Measurements from ENCODE around the gene PKD1.
"Not testable (repeated sequence)": the region's sequence is repeated elsewhere in the genome, so short reads cannot be mapped to it uniquely, and the experiment has no call there.

DNA sequence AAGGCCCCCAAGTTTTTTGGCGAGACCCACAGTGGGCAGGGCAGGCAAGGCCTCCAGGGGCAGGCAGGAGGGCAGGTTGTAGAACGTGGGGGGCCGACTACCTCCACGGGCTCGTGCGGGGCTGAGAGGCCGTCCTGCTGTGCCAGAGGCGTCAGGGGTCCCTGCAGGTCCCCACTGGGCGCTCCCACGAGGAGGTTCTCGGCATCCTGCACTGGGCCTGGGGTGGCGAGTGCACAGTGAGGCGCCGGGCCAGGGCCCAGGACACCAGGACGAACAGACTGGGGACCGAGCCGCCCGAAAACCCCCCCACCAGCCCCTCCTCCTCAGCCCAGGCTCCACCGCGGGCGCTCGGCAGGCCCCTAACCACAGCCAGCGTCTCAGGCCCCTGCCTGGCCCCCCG, 19.3 kb downstream of the PKD1 start:
- TF ChIP-seq, protein P1, sequence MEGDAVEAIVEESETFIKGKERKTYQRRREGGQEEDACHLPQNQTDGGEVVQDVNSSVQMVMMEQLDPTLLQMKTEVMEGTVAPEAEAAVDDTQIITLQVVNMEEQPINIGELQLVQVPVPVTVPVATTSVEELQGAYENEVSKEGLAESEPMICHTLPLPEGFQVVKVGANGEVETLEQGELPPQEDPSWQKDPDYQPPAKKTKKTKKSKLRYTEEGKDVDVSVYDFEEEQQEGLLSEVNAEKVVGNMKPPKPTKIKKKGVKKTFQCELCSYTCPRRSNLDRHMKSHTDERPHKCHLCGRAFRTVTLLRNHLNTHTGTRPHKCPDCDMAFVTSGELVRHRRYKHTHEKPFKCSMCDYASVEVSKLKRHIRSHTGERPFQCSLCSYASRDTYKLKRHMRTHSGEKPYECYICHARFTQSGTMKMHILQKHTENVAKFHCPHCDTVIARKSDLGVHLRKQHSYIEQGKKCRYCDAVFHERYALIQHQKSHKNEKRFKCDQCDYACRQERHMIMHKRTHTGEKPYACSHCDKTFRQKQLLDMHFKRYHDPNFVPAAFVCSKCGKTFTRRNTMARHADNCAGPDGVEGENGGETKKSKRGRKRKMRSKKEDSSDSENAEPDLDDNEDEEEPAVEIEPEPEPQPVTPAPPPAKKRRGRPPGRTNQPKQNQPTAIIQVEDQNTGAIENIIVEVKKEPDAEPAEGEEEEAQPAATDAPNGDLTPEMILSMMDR (IDR thresholded peaks at IDR 0.05; ENCODE audit: poor library complexity, severe bottlenecking): not testable (repeated sequence)
- not testable (repeated sequence) for TF ChIP-seq POLR2AphosphoS5 (IDR thresholded peaks at IDR 0.05); EZH2 (IDR thresholded peaks at IDR 0.05; ENCODE audit: borderline replicate concordance, insufficient read depth, low read length, poor library complexity, severe bottlenecking); EP300 (conservative IDR thresholded peaks at IDR 0.05; ENCODE audit: poor library complexity, severe bottlenecking); TAF1 (IDR thresholded peaks at IDR 0.05; ENCODE audit: low read depth)
- TF ChIP-seq, protein P2, sequence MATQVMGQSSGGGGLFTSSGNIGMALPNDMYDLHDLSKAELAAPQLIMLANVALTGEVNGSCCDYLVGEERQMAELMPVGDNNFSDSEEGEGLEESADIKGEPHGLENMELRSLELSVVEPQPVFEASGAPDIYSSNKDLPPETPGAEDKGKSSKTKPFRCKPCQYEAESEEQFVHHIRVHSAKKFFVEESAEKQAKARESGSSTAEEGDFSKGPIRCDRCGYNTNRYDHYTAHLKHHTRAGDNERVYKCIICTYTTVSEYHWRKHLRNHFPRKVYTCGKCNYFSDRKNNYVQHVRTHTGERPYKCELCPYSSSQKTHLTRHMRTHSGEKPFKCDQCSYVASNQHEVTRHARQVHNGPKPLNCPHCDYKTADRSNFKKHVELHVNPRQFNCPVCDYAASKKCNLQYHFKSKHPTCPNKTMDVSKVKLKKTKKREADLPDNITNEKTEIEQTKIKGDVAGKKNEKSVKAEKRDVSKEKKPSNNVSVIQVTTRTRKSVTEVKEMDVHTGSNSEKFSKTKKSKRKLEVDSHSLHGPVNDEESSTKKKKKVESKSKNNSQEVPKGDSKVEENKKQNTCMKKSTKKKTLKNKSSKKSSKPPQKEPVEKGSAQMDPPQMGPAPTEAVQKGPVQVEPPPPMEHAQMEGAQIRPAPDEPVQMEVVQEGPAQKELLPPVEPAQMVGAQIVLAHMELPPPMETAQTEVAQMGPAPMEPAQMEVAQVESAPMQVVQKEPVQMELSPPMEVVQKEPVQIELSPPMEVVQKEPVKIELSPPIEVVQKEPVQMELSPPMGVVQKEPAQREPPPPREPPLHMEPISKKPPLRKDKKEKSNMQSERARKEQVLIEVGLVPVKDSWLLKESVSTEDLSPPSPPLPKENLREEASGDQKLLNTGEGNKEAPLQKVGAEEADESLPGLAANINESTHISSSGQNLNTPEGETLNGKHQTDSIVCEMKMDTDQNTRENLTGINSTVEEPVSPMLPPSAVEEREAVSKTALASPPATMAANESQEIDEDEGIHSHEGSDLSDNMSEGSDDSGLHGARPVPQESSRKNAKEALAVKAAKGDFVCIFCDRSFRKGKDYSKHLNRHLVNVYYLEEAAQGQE (IDR thresholded peaks at IDR 0.05; ENCODE audit: borderline replicate concordance): not testable (repeated sequence)

All from neural cell (in vitro differentiated cells).